A549 (cell line): Measurements from ENCODE around the gene SELENOV. TPM values are rescaled to one million over a fixed set of nuclear protein-coding genes. Genes with fewer than 3 reads are reported as not detected.
A peak's percentile ranks its signal among the peaks of the same experiment; 100 is the strongest.

Experiments used
- ATAC-seq, 2 experiments: fragments of 200-7000 bp in 1 of 2; fragments of >200 bp in 1 of 2; cut with Nextera tagmentation in 1 of 2; cut with Tn5 transposase in 1 of 2; 3 replicates each; pipeline versions ENCODE4 v1.8.0 to v1.9.1; 2018 to 2020; ENCODE audit warnings: mild to moderate bottlenecking in 1 of 2, moderate library complexity in 1 of 2
- CTCF ChIA-PET: fragments of 300-600 bp; sonication (Branson Sonifier 250); formaldehyde crosslinking; extraction: SDS; loops from one replicate; lab custom pipeline; 2021; ENCODE audit warnings: antibody characterized with exemption, inconsistent platforms; lab: Yijun Ruan, JAX
- POLR2A ChIA-PET: fragments of 350-600 bp; formaldehyde crosslinking; extraction: SDS; loops from one replicate; lab custom pipeline; 2021; ENCODE audit warnings: antibody characterized with exemption, inconsistent platforms; lab: Yijun Ruan, JAX
- DNase-seq, 2 experiments: peaks; one replicate each; pipeline versions ENCODE4 v3.0.0 to v3.0.0-alpha.2; 2011 to 2016; ENCODE audit warnings: low read depth in 1 of 2, low spot score in 1 of 2
- FAIRE-seq: peaks from 2 replicates; lab custom pipeline; 2011; peaks lifted over from hg19 to GRCh38; lab: Jason Lieb, UNC
- H3K27ac ChIP-seq, 2 experiments: fragments of >200 bp; sonication (Bioruptor Twin); formaldehyde crosslinking; 3 replicates each; pipeline ENCODE4 v1.5.1; 2016 to 2017
- H3K4me1 ChIP-seq: fragments of >200 bp; sonication (Bioruptor Twin); formaldehyde crosslinking; 3 replicates; pipeline ENCODE4 v1.6.1; 2016
- H3K4me2 ChIP-seq: fragments of >200 bp; sonication (Bioruptor Twin); formaldehyde crosslinking; 3 replicates; pipeline ENCODE4 v1.6.1; 2016
- H3K4me3 ChIP-seq: fragments of >200 bp; sonication (Bioruptor Twin); formaldehyde crosslinking; 3 replicates; pipeline ENCODE4 v1.5.1; 2016
- H3K9me3 ChIP-seq: fragments of >200 bp; sonication (Bioruptor Twin); formaldehyde crosslinking; 3 replicates; pipeline ENCODE4 v1.6.1; 2016
- ATOH8 ChIP-seq: fragments of 250-450 bp; sonication (Bioruptor Pico); IDR thresholded peaks from 2 replicates; pipeline ENCODE4 v1.5.0; 2020; ENCODE audit warnings: low read depth, mild to moderate bottlenecking, moderate library complexity
- BCL3 ChIP-seq: fragments of >200 bp; sonication (Bioruptor Twin); formaldehyde crosslinking; IDR thresholded peaks from 3 replicates; pipeline ENCODE4 v1.6.1; 2016
- CEBPB ChIP-seq, 2 experiments: fragments of >200 bp in 1 of 2; sonication (Bioruptor Twin) in 1 of 2; formaldehyde crosslinking in 1 of 2; IDR thresholded peaks; 2 replicates each; pipeline ENCODE4 v1.6.1; 2012 to 2016
- EHMT2 ChIP-seq: fragments of 200-600 bp; sonication (generic); IDR thresholded peaks from 2 replicates; pipeline ENCODE4 v1.6.1; 2016; ENCODE audit warnings: antibody characterized with exemption, low read depth, mild to moderate bottlenecking, moderate library complexity
- ELK1 ChIP-seq: fragments of 150-350 bp; IDR thresholded peaks from 2 replicates; pipeline ENCODE4 v1.6.1; 2014; ENCODE audit warnings: low read depth, mild to moderate bottlenecking, low read length
- FOSL2 ChIP-seq, 2 experiments: fragments of 450-650 bp in 1 of 2; fragments of >200 bp in 1 of 2; sonication (Bioruptor Twin) in 1 of 2; formaldehyde crosslinking; IDR thresholded peaks; 2 replicates each; pipeline versions ENCODE4 v1.5.0 to v1.6.1; 2016 to 2020; ENCODE audit warnings: mild to moderate bottlenecking in 1 of 2, moderate library complexity in 1 of 2
- FOXS1 ChIP-seq: fragments of 250-450 bp; sonication (Bioruptor Pico); IDR thresholded peaks from 2 replicates; pipeline ENCODE4 v1.5.0; 2020; ENCODE audit warnings: mild to moderate bottlenecking, moderate library complexity
- HEYL ChIP-seq: fragments of 250-450 bp; sonication (Bioruptor Pico); IDR thresholded peaks from 2 replicates; pipeline ENCODE4 v1.8.0; 2021; ENCODE audit warnings: mild to moderate bottlenecking, moderate library complexity
- HOXB5 ChIP-seq: fragments of 250-450 bp; sonication (Bioruptor Pico); IDR thresholded peaks from 2 replicates; pipeline ENCODE4 v1.5.0; 2020; ENCODE audit warnings: mild to moderate bottlenecking, moderate library complexity
- JUN ChIP-seq, 2 experiments: fragments of >200 bp; sonication (Bioruptor Twin); formaldehyde crosslinking; IDR thresholded peaks; 2 replicates in 1 of 2; 3 replicates in 1 of 2; pipeline ENCODE4 v1.6.1; 2016 to 2017
- JUNB ChIP-seq: fragments of >200 bp; sonication (Bioruptor Twin); formaldehyde crosslinking; IDR thresholded peaks from 2 replicates; pipeline ENCODE4 v1.6.1; 2016
- KDM5A ChIP-seq: fragments of 200-600 bp; sonication (generic); IDR thresholded peaks from 2 replicates; pipeline ENCODE4 v1.6.1; 2016; ENCODE audit warnings: antibody characterized with exemption, mild to moderate bottlenecking
- MAX ChIP-seq: IDR thresholded peaks from 2 replicates; pipeline ENCODE4 v1.6.1; 2012
- PHF8 ChIP-seq: fragments of 200-600 bp; sonication (generic); IDR thresholded peaks from 2 replicates; pipeline ENCODE4 v1.6.1; 2016; ENCODE audit warnings: low read depth, mild to moderate bottlenecking, antibody characterized with exemption, moderate library complexity, borderline replicate concordance
- POLR2AphosphoS2 ChIP-seq: conservative IDR thresholded peaks from 2 replicates; pipeline ENCODE4 v1.6.1; 2012; ENCODE audit warnings: low read length, improper control_type of control experiment, inconsistent platforms
- RFX5 ChIP-seq: fragments of 450-650 bp; IDR thresholded peaks from 2 replicates; pipeline ENCODE4 v1.7.1; 2014; ENCODE audit warnings: antibody characterized with exemption, mild to moderate bottlenecking, moderate library complexity
- ZFP36 ChIP-seq: fragments of 450-650 bp; IDR thresholded peaks from 2 replicates; pipeline ENCODE4 v1.6.1; 2014; ENCODE audit warnings: borderline replicate concordance; ENCODE audit not compliant: partially characterized antibody
- WGBS: methylation state at CpG from one replicate; pipeline ENCODE4 v1.1.6; 2017; ENCODE audit errors: missing lambda C conversion rate; 5-methylcytosine and 5-hydroxymethylcytosine counted together
- polyA plus RNA-seq, 4 experiments: library from polyadenylated mRNA; depleted of rRNA in 3 of 4; stranded (reverse); fragments of >200 nt; fragmentation: RNase III in 1 of 4; extraction: RNeasy Plus Mini Kit Qiagen cat#74134 plus additional on column Dnase treatment in 1 of 4; gene quantifications; 2 replicates in 3 of 4; 3 replicates in 1 of 4; pipeline ENCODE4 v1.2.3, GENCODE V29; 2011 to 2017

Gene SELENOV
- polyA plus RNA-seq, 2 of the 4 experiments (the other 2 are of a cell fraction), result not detected

- FAIRE-seq (peak; percentile 87), ATAC-seq (no peak), DNase-seq (no peak)
- TF ChIP-seq ZFP36, result no peak
- TF ChIP-seq EHMT2, result no peak
- no peak for TF ChIP-seq POLR2AphosphoS2
- no peak for TF ChIP-seq BCL3
- no peak for TF ChIP-seq PHF8
- TF ChIP-seq MAX, result no peak
- TF ChIP-seq FOSL2 (IDR thresholded peaks at IDR 0.05), result no peak
- no peak for TF ChIP-seq FOSL2 (CRISPR knock-in tag; IDR thresholded peaks at IDR 0.05)
- TF ChIP-seq HEYL, result no peak
- no peak for TF ChIP-seq JUN (IDR thresholded peaks at IDR 0.05)
- TF ChIP-seq HOXB5 (CRISPR knock-in tag), result no peak
- no peak for TF ChIP-seq JUNB
- TF ChIP-seq ELK1, result no peak
- TF ChIP-seq KDM5A, result no peak
- TF ChIP-seq FOXS1 (CRISPR knock-in tag), result no peak
- TF ChIP-seq ATOH8 (CRISPR knock-in tag), result no peak
- ChIA-PET POLR2A (interaction anchor here (0.7 to 1.6 kb wide), 3 partner anchors 19 to 77 kb away, joined by 4 to 8 read pairs (median 5); partner anchors contain the start of genes RPS16 and TIMM50), CTCF (interaction anchor here (0.7 to 17.0 kb wide), 7 partner anchors 10 to 668 kb away, joined by 3 to 257 read pairs (median 5); partner anchors contain the start of genes DLL3 and EID2B)
- Histone ChIP-seq H3K4me1 (peaks cover 13% of the 10 kb centered on the region; the same call in 2 of the 3 replicates), H3K27ac (no peak overlapping the region), H3K9me3 (no peaks in the 10 kb centered on the region), H3K4me3 (no peak overlapping the region), H3K4me2 (no peak overlapping the region)
- WGBS, result 39% methylated on average over 2 of the region's 2 CpGs
Measured at GRCh38 chr19:39512988-39513387, 2.0 kb upstream of the SELENOV start.

GRCh38 chr19:39515551-39516191, 732 bp downstream of the SELENOV start:
- peaks cover 9% of the 10 kb centered on the region; the same call in 2 of the 3 replicates for H3K4me1 ChIP-seq
- CTCF ChIA-PET, result interaction anchor here (1.1 to 17.0 kb wide), 8 partner anchors 10 to 156 kb away, joined by 3 to 257 read pairs (median 11); partner anchors contain the start of genes DLL3 and EID2B
- TF ChIP-seq FOXS1 (CRISPR knock-in tag) (no peak), RFX5 (0 out of 2 replicates have a peak, but pooled peaks have one; percentile 5)
- peak overlapping the region in 1 of 2 experiments; percentile 66; a peak in 3 of 6 replicates for H3K27ac ChIP-seq
- DNase-seq (no peak), FAIRE-seq (no peak), ATAC-seq (peak; percentile 11 to 26; a peak in 4 of 6 replicates)
- H3K4me3 ChIP-seq, result peak overlapping the region; percentile 42
- H3K9me3 ChIP-seq, result no peaks in the 10 kb centered on the region
- H3K4me2 ChIP-seq, result peak overlapping the region; percentile 89
- POLR2A ChIA-PET, result interaction anchor here (2.7 kb wide), 1 partner anchor 80 kb away, joined by 11 read pairs; the partner anchor contains the start of gene RPS16
- WGBS, result 47% methylated on average over 43 of the region's 44 CpGs

GRCh38 chr19:39516270-39516669, 1.3 kb downstream of the SELENOV start:
- Histone ChIP-seq H3K4me1 (peaks cover 9% of the 10 kb centered on the region; the same call in 2 of the 3 replicates), H3K4me2 (no peak overlapping the region), H3K27ac (no peak overlapping the region), H3K9me3 (no peaks in the 10 kb centered on the region), H3K4me3 (no peak overlapping the region)
- ATAC-seq, result no peak
- TF ChIP-seq CEBPB (IDR thresholded peaks at IDR 0.05), result 0 out of 4 replicates have a peak, but pooled peaks of 1 of the 2 experiments have one; percentile 1
- no peak for TF ChIP-seq FOSL2 (IDR thresholded peaks at IDR 0.05)
- no peak for TF ChIP-seq FOSL2 (CRISPR knock-in tag; IDR thresholded peaks at IDR 0.05)
- FAIRE-seq, result no peak
- POLR2A ChIA-PET, result interaction anchor here (2.7 kb wide), 1 partner anchor 81 kb away, joined by 11 read pairs; the partner anchor contains the start of gene RPS16
- CTCF ChIA-PET, result interaction anchor here (0.7 to 17.0 kb wide), 6 partner anchors 10 to 104 kb away, joined by 3 to 257 read pairs (median 4); partner anchors contain the start of genes EID2B and PLEKHG2
- DNase-seq, result no peak
- 69% methylated on average over 6 of the region's 6 CpGs for WGBS
